Stimulated activated CD4-positive, alpha-beta T cell treated with anti-CD3 and anti-CD28 coated beads, Interleukin-1b, Interleukin-23, amount 100 ng/mL, for 1 hour (primary cell): ENCODE measurements around the gene COQ10A.

ENCODE experiments used
- DNase-seq, 2 donors: peaks; one replicate each; pipeline ENCODE4 v3.0.0-alpha.2; 2020; ENCODE audit warnings: low read depth in 2 of 2

Gene COQ10A

GRCh38 chr12:56266693-56267442, at the start of gene COQ10A:
TSS of gene COQ10A (plus strand) at chr12:56266942. CDS start at chr12:56267119, 177 bp downstream.
- DNase-seq, result peak; percentile 61 to 67

GRCh38 chr12:56219840-56220239, 46.9 kb upstream of the COQ10A start:
- DNase-seq, result no peak

- DNase-seq, result no peak
Measured at GRCh38 chr12:56220611-56221231, 46.0 kb upstream of the COQ10A start.

DNA sequence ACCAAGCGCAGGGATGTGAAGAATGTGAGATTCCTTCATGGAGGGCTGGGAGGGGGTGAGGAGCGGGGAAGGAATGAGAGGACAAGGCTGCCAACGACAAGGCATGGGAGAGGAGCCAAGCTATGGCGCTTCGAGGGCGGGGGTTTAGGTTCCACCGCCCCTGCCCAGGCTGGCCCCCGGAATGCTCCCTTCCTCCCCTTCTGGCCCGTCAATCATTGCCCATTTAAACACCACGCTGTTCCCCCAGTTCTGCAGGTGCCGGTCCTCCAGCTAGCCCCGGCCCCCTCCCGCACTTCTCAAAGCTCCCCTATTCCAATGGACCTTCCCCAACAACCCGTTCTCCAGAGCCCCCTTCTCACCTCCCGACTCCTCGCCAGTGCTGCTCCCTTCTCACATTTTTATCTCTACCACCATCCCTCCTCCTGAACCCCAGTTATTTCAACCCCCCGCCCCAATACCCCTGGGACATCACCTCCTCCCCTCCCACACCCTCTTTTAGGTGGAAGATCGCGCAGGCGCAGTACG, 45.4 kb upstream of the COQ10A start:
- no peak for DNase-seq

DNA sequence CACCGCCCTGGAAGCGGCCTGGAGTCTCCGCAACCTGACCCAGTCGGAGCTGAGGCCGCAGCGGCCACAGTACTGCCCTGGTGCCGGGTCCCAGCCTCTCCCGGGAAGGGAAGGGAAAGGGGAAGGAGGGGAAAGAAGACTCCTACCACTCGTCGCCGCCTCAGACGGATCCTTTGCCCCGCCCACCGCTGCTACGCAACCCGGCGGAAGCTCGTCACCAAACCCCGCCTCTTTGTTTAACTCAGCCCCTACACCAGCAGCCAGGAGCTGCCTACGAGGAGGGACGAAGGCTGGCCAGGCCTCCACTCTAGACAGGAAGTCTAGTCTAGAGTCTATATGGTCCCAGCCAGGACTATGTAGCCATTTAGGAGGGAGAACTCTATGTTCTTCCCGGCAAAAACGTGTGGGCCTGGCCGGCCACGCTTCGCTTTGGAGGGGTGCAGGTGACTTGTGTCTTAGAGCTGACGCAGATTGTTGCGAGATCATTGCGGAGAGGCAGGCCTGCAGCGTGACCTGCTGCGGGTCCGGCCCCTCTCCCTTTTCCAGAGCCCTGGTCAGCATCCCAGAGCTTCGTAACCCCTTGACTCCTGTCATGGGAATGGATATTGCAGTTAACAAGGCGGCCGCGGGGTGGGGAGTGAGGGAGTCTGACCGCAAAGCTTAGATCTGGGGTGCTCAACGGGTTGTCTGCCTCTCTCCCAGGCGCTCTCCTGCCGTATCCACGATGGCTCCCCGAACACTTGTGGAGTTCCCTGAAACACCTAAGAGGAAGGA, 44.8 kb upstream of the COQ10A start, which contains the start of gene RNF41:
RNF41 (minus strand) TSS at position 166 of the 774 bp plus-strand sequence. CDS start 7,875 bp downstream, outside the sequence.
- peak; percentile 79 to 84 for DNase-seq

DNA sequence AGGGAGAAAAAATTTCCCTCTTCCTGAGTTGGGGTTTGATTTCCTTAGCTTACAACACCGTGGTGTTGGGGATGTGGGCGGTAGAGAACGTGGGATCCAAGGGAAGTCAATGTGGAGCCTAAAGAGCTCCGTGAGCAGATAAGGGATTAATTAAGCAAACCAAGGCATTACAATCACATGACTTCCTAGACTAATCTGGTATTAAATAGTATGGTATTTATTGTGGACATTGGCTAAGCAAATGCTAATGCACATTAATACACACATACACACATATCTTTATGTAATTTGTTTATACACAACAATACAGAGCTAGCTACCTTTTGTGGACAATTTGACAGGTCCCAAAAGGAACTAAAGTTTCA, 44.2 kb upstream of the COQ10A start:
- no peak for DNase-seq

DNA sequence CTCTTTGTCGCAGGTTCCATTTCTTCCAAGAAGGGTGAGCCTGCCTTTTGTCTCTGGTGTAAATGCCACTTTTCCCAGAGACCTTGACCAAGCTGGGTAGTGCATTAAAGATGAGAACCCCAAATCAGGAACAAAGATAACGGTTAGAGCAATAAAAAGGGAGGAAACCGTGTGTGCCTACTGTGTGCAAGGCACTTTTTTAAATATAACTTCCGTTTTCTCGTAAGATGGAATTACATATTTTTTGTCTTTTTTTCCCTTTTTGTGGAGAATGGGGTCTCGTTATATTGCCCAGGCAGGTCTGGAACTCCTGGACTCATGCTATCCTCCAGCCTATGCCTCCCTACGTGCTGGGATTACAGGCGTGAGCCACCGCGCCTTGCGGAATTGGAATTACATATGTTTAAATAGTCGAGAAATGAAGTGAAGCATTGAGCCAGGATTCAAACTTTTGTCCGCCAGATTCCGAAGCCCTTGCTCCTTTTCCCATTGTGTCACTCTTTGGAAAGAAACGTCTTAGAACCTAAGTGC, 43.1 kb upstream of the COQ10A start:
- no peak for DNase-seq

DNA sequence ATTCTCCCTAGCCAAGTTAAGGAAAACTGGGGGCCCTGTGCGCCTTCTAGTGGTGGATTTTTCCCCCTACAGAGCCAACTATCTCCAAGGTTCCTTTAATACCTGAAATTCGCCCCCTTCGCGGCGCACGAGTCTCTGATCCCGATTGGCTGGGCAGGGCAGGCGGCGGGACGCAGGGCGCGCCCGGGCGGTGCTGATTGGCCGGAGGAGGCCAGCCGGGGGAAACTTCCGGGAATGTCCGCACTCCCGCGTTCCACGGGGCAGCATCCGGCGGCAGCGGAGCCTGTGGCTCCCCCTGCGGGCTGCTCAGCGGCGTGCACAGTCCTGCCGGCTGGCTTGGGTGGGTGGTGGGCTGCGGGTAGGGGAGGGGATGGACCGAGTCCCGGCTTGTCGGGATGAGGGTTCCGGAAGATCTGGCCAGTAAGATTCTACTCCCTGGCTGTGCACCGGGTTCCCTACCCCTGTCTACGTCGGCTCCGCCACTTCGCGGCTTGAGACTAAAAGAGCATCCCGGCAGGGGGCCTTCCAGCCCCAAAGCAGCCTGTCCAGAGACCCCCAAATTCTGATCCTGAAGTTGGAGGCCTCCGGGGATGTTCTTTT, 42.5 kb upstream of the COQ10A start, which contains the start of gene NABP2:
NABP2 (plus strand) TSS at position 241 of the 600 bp plus-strand sequence. CDS start 515 bp downstream, outside the sequence.
- peak; percentile 77 to 83 for DNase-seq

- DNase-seq, result no peak
Measured at GRCh38 chr12:56224954-56225353, 41.8 kb upstream of the COQ10A start.

GRCh38 chr12:56229082-56229481, 37.7 kb upstream of the COQ10A start:
- DNase-seq, result no peak

- no peak for DNase-seq
Measured at GRCh38 chr12:56229916-56230431, 36.8 kb upstream of the COQ10A start, which contains the start of gene SLC39A5. TSS of gene SLC39A5 (plus strand) at chr12:56230051. CDS start at chr12:56231275, 1,224 bp downstream.

DNA sequence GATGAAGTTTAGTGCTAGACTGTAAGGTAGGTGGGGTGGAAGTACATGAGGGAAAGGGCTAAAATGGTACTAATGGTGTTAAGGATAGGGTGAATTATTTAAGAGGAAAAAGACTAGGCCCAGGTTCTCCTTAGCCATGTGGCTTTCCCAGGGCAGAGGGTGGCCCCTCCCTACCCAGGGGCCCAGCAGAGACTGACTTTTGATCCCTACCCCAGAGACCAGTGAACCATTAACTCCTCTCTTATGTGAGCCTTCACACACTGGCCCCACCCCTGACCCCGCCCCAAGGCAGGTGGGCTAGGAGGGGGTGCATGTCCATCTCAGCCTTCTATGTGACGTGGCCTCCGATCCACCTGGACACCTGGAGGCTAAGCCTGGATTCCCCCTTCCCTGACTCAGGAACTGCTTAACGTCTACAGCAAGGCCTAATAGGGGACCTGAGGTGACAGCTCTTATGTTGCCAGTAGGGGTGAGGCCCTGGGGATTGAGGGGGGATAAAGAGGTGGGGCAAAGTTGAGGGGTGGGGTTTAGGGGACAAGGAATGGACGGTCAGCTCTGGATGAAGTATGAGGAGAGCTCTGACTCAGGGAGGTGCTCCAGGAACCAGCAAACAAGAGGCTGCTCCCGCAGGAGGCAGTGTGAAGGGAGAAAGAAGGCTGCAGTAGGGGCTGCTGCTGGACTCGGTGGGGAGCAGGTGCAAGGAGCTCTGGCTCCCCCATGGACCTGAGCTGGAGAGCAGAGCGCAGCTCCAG, 36.1 kb upstream of the COQ10A start:
- no peak for DNase-seq

DNA sequence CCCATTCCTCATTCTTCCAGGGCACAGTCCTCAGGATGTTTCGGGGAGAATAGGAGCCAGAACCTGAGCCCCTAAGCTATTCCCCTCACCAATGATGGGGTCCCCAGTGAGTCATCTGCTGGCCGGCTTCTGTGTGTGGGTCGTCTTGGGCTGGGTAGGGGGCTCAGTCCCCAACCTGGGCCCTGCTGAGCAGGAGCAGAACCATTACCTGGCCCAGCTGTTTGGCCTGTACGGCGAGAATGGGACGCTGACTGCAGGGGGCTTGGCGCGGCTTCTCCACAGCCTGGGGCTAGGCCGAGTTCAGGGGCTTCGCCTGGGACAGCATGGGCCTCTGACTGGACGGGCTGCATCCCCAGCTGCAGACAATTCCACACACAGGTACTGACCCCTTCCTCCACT, 35.6 kb upstream of the COQ10A start:
- DNase-seq, result no peak

DNA sequence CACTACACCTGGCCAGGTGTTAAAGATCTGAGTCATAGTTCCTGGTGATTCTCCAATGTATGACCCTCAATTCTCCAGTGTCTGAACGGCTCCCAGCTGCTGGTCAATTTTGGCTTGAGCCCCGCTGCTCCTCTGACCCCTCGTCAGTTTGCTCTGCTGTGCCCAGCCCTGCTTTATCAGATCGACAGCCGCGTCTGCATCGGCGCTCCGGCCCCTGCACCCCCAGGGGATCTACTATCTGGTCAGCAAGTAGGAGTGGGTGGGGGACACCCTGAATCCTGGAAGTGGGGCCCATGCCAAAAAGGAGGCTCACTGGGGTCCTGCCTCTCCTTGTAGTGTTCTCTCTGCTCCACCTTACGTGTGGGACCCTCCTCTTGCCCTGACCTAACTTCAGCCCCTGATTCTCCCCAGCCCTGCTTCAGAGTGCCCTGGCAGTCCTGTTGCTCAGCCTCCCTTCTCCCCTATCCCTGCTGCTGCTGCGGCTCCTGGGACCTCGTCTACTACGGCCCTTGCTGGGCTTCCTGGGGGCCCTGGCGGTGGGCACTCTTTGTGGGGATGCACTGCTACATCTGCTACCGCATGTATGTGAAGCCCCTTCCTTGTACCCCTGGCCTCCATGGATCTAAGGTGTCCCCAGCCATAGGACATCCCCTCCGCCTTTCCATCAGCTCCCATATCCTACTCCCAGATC, 31.9 kb upstream of the COQ10A start:
- no peak for DNase-seq

DNA sequence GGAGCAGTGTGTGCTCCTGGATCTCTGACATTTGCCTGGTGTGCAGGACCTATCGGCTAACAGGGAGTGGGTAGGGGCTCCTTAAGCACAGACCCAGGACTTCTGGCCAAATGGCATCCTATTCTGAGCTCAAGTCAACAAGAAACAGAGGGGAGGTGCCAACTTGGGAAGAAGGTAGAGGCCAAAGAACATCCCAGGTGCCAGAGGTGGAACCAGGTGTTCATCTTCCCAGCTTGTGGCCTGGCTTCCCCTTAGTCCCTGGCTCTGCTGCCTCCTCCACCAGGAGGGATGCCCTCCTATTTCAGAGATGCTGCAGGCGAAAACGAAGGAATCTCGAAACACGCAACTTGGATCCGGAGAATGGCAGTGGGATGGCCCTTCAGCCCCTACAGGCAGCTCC, 30.7 kb upstream of the COQ10A start:
- no peak for DNase-seq

- no peak for DNase-seq
Measured at GRCh38 chr12:56236985-56237384, 29.8 kb upstream of the COQ10A start.

GRCh38 chr12:56237552-56237951, 29.2 kb upstream of the COQ10A start:
- no peak for DNase-seq

DNA sequence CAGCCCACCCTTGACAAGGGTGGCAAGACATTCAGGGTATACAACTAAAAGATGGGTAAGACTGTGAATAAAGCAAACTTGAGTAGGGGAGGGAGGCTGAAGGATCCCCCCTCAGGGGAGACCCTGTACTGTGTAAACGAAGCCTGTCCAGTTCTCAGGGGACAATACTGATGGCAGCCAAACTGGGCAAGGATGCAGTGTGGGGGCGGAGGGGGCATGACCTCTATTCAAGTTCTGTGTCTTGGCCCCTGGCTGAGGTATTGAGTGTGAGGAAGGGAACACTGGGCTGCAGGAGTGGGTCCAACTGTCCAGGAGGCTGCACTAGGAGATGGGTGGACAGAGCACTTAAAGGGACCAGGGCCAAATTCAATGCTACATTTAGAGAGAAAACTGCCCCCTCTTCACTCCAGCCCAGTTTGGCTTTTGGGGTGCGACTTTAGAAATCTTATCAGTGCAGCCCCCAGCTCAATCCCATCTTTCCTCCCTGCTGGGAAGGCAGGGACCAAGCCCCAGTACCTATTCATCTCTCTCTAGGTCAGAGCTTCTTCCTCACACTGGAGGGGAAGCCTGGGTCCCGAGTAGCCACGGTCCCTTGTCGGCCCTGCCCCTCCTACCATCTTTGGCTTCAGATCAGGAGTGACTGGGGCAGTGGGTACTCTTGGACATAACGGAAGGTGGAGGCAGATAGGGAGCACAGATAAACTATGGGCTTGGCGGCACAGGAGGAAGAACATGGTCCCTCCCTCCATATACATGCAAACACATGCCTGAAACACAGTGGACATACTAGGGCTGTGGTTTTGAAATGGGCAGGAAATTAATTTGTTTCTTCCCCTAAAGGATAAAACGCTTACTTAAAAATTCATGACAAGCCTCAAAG, 25.1 kb upstream of the COQ10A start:
- no peak for DNase-seq

- no peak for DNase-seq
Measured at GRCh38 chr12:56242986-56243385, 23.8 kb upstream of the COQ10A start.
